Stimulated activated CD4-positive, alpha-beta T cell treated with anti-CD3 and anti-CD28 coated beads, Interleukin-2, amount 100 ng/mL, for 48 hours (primary cell): ENCODE data around the gene KCNH1.

Experiments used
- DNase-seq, 2 donors: peaks; one replicate each; pipeline ENCODE4 v3.0.0-alpha.2; 2020

The KCNH1 gene

GRCh38 chr1:210918893-210919292 lies 215.1 kb downstream of the KCNH1 start:
- no peak for DNase-seq

GRCh38 chr1:210917560-210918169 lies 216.3 kb downstream of the KCNH1 start:
- no peak for DNase-seq

GRCh38 chr1:210916548-210916947 lies 217.4 kb downstream of the KCNH1 start:
- no peak for DNase-seq

DNA sequence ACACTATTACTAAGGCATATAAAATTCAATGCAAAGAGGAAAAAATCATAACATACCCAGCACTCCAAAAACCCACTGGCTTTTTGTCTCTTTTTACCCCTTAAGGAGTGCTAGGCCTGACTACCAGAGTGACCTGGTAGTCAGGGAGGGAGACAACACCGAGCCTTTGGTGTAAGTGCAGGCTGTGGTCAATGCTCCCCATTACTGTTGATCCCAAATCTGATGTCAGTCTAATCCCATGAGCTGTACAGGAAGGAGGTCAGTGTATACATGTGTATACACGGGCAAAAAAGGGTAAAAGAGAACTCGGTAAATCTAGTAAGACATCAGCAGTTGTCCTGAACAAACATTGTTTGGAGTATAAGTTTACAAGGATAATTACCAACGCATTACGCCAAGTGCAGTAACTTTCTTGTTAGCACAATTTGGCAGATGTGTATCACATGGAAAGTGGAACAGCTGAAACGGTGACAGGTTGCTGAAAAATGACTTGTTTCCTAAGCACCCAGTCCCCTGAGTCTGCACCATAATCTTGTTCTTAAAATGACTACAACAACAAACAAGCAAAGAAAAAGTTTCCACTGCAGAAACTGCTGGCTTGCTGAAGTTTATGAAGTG lies 217.9 kb downstream of the KCNH1 start:
- no peak for DNase-seq

GRCh38 chr1:210912752-210913151 lies 221.2 kb downstream of the KCNH1 start:
- DNase-seq: no peak

- DNase-seq: no peak
Measured at GRCh38 chr1:210910020-210910575, 223.8 kb downstream of the KCNH1 start.

DNA sequence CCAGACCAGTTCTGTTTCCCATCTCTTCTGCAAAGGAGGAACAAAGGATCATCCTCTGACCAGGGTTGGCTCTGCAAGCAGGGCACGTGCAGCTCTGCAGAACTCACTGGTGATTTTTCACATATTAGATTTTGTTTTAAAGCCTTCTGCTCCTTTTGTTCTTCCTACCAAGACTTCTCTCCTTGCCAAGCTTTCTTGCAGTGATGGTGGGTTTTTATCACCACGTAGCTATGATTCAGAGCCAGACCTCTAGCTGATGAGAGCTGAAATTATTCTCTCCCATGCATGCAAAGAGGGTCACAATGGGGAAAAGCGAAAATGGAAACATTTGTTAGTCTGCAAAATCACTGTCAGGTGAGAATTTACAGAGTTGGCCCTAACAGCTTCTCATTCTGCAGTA lies 225.2 kb downstream of the KCNH1 start:
- no peak for DNase-seq

DNA sequence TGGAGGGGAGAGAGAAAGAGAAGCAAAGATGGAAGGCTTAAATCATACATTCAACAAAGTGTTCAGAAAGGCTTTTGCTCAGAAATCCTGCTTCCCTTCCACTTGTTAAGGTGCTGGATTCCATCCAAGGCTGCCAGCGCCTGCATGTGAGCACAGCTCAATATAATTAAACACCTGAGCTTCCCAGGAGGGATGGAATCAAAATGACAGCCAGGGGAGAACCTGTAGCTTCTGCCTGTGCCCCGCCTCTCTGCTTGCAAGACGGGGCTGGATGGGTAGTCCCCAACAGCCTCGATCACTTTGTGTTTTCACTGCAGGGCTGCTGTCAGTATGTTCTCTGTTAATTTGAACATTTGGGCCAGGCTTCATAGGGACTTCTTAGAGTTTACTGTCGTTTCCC lies 225.7 kb downstream of the KCNH1 start:
- no peak for DNase-seq

DNA sequence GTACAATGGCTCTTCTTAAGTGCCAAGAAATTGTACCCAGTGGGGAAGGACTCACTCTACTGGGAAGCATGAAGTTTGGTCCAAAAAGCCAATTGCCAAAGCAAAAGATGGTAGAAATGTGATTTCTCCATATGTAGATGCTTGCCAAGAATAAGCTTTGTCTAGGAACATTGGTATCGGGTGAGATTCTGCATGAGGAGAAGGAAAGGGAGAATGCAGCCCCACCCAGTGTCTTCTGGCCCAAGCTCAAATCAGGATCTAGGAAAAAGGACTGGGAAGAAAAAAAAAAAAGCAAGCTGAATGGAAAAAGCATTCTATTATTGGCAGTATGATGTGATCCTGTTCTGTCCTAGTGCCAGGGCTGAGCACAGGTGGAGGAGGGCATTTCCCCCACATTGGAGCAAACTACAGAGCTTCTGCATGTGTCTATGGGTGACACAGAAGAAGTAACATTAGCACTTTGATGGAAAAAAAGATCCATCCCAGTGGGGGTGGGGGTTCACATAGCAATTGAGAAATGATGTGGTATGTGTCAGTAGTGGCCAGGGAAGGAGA lies 226.6 kb downstream of the KCNH1 start:
- DNase-seq: no peak

- no peak for DNase-seq
Measured at GRCh38 chr1:210905944-210906453, 227.9 kb downstream of the KCNH1 start.

DNA sequence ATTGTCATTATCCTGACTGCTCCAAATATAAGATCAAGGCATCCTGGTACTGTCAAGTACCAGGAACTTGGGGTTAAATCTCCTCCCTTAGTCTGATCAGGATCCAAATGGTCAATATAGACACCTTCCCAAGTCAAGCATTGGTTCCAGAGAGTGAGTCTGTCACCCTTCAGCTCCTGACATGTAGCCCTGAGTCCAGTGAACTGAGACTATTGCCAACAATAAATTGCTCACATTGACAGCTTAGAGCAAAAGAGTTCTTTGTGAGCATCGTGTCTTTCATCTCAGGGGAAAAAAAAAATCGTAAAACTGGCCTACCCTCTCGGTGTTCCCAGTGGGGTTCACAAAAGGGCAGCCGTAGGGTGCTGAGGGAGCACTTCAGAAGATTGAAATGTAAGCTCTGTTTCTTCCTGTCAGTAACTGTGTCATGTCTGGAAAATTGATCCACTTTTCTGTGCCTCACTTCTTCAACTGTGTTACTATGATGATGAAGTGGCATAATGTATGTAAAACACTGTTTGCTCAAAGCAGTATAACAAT lies 228.5 kb downstream of the KCNH1 start:
- DNase-seq: no peak

DNA sequence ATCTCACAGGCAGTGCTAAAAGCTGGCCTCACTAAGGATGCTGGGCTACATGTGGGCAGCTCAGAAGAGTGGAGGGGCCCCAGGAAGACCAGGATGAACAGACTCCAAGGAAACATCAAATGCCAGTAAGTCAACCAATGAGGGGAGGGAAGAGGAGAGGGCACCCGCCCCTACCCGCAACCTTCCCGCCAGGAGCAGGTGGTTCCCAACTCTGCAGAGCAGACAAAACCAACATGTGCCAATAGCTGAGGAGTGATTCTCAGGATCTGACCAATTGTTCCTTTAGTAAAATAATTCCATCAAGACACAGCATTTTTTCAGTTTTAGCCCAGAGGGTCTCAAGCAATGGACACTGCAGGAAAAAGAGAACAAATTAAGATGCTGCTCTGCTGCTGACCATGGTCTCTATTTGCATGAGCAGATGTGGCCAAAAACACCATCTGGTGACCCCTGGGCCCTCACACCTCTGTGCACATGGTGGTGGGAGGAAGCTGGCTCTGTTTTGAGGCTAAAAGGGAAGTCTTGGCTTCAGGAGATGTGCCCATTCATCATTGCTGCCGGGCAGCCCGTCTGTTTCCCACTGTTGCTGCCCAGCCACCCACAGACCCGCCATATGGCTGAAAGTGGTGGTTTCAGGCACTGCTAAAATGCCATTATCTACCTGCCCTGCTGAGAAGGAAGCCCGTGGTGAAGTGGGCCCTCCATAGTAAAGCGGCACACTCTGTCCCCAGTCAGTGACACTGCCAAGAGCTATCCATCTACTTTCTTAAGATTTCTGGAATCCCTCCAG lies 231.8 kb downstream of the KCNH1 start:
- no peak for DNase-seq

DNA sequence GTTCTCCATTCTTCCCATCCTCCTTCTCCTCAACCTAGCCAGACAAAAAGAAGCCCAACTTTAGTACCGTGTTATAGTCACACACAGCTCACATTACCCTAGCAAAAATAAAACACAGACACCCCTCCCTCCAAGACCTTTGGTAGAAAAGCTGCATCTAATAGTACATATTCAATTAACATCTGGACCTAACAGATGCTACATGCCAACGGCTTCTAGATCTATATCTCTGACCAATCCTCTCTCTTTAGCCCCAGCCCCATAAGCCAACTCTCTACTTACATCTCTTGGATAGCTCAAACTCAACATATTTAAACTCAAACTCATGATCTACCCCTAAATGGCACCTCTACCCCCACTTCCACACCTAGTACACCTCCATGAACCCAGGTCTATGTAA lies 233.1 kb downstream of the KCNH1 start:
- no peak for DNase-seq

GRCh38 chr1:210900079-210900478 lies 233.9 kb downstream of the KCNH1 start:
- no peak for DNase-seq

DNA sequence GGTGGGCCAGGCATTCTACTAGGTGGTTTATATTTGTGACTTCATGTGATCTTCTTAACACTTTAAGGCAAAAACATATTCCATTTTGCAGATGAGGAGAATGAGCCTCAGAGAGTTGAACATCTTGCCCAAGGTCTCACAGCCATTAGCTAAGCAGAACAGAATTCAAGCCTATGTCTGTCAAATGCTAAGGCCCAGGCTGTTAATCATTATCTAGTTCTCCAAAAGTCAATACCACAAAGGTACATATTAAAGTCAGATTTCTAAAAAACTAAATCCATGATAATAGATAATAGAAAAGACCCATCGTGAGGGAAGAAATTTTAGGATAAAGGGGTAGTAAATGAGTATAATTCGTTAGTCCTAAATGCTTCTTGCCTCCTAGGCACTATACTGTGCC lies 234.3 kb downstream of the KCNH1 start:
- no peak for DNase-seq

GRCh38 chr1:210898473-210898872 lies 235.5 kb downstream of the KCNH1 start:
- DNase-seq: no peak

DNA sequence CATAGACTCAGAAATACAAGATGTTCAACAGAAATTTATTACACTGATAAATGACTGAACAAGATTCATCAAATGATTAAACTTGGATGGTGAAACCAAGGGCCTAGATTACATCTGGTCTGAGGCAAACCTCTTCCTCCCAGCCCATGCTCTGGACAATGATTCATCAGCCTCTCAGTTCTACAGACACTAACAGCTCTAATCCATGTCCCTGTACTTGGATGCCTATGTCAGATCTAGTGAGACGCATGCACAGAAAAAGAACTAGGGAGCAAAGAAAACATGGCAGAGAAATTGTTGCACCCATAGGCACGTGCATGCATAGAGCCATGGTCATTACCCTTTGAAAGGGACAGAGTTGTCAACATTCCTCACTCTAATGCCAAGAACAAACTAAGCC lies 250.1 kb downstream of the KCNH1 start:
- no peak for DNase-seq

GRCh38 chr1:210882414-210883221 lies 251.3 kb downstream of the KCNH1 start:
- DNase-seq: no peak

DNA sequence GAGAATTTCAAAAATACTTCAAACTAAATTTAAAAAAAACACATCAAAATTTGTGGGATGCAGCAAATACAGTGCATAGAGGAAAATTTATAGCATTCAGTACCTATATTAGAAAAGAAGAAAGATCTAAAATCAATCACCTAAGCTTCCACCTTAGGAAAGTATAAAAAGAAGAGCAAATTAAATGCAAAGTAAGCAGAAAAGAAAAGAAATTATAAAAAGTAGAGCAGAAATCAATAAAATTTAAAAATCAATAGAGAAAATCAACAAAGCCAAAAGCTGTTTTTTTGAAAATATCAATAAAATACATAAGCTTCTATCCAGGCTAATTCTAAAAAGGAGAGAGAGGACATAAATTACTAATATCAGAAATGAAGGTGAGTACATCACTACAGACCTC lies 255.4 kb downstream of the KCNH1 start:
- no peak for DNase-seq

GRCh38 chr1:210876275-210876674 lies 257.7 kb downstream of the KCNH1 start:
- DNase-seq: no peak

DNA sequence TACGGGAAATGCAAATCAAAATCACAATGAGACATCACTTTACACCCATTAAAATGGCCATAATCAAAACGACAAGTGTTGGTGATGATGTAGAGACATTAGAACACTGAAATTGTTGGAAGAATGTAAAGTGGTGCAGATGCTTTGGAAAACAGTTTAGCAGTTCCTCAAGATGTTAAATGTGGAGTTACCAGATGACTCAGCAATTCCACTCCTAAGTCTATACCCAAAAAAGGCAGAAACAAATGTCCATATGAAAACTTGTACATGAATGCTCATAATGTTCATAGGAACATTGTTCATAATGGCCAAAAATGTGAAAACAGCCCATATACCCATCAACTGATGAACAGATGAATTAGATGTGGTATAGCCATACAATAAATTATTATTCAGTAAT lies 267.4 kb downstream of the KCNH1 start:
- DNase-seq: no peak

DNA sequence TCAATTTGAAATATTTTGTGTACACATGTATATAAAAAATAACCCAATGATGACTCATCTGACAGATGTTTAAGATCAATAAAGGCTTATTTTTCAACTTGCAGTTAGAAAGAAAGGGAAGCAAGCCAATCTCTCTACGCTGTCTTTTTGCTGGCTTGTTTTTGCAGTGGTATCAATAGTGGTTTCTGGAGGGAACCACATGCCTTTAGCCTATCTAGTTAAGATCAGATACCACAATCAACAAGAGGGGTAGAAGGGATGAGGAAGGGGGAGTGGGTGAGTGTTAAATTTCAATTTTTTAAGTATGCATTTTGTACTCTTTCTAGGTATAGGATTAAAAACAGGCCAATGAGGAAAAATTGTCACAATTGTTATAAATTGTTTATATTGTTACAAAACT lies 276.2 kb downstream of the KCNH1 start:
- no peak for DNase-seq
